K562 (cell line): ENCODE results near the gene CLEC4F. TPM values are rescaled to one million over a fixed set of nuclear protein-coding genes. Genes with fewer than 3 reads are reported as not detected.

ENCODE experiments used
- ATAC-seq: fragments of 200-7000 bp; cut with Tn5 transposase; 3 replicates; pipeline ENCODE4 v1.9.1; 2020; ENCODE audit warnings: moderate library complexity
- BruUV-seq: library from RNA; stranded (reverse); fragments of 400-500 nt; replicated peaks from 2 replicates; lab custom pipeline; 2021; lab: Mats Ljungman, UMichigan
- CTCF ChIA-PET: fragments of 300-600 bp; formaldehyde crosslinking; extraction: SDS; loops from one replicate; lab custom pipeline; 2021; ENCODE audit warnings: low intra/inter-chr PET ratio; lab: Yijun Ruan, JAX
- POLR2A ChIA-PET: fragments of 300-600, 350-650 bp; sonication (Branson Sonifier 250); formaldehyde crosslinking; extraction: SDS; loops from one replicate; lab custom pipeline; 2021; ENCODE audit warnings: antibody characterized with exemption, inconsistent platforms; lab: Yijun Ruan, JAX
- DNase-seq, 4 experiments: peaks; one replicate each; pipeline versions ENCODE4 v3.0.0 to v3.0.0-alpha.2; 2011 to 2018; ENCODE audit warnings: low spot score in 3 of 4, mixed read lengths in 3 of 4; ENCODE audit errors: extremely low read depth in 1 of 4
- FAIRE-seq: peaks from 2 replicates; lab custom pipeline; 2011; peaks lifted over from hg19 to GRCh38; lab: Jason Lieb, UNC
- H2AFZ ChIP-seq: 2 replicates; pipeline ENCODE4 v1.6.0; 2011; ENCODE audit warnings: low read depth, low read length, control low read depth, inconsistent platforms
- H3K27ac ChIP-seq: fragments of 200-600 bp; 3 replicates; pipeline ENCODE4 v1.8.0; 2011; ENCODE audit warnings: low read depth, mild to moderate bottlenecking, control low read depth, inconsistent platforms, low read length, moderate library complexity, mixed read lengths; ENCODE audit errors: extremely low read depth
- H3K27me3 ChIP-seq, 2 experiments: fragments of 300-600 bp in 1 of 2; 2 replicates in 1 of 2; 3 replicates in 1 of 2; pipeline versions ENCODE4 v1.6.0 to v1.8.0; 2011; ENCODE audit warnings: inconsistent platforms in 2 of 2, low read length in 2 of 2, mild to moderate bottlenecking in 1 of 2, mixed read lengths in 1 of 2, moderate library complexity in 1 of 2; ENCODE audit not compliant: control insufficient read depth in 2 of 2, insufficient read depth in 2 of 2
- H3K36me3 ChIP-seq: fragments of 300-600 bp; 3 replicates; pipeline ENCODE4 v1.8.0; 2011; ENCODE audit warnings: mild to moderate bottlenecking, low read length, inconsistent platforms; ENCODE audit not compliant: control insufficient read depth, insufficient read depth
- H3K4me1 ChIP-seq, 2 experiments: fragments of 200-600 bp in 1 of 2; replicated peaks in 1 of 2; 2 replicates in 1 of 2; 3 replicates in 1 of 2; pipeline versions ENCODE4 v1.5.1 to v1.8.0; 2011; ENCODE audit warnings: inconsistent platforms in 2 of 2, low read length in 2 of 2, mild to moderate bottlenecking in 1 of 2, mixed read lengths in 1 of 2, moderate library complexity in 1 of 2; ENCODE audit not compliant: control insufficient read depth in 2 of 2, insufficient read depth in 2 of 2
- H3K4me2 ChIP-seq: 2 replicates; pipeline ENCODE4 v1.6.1; 2011; ENCODE audit warnings: low read length, control low read depth, inconsistent platforms, mixed read lengths; ENCODE audit not compliant: insufficient read depth
- H3K4me3 ChIP-seq: fragments of 200-600 bp; sonication (generic), shearing (Covaris generic); 2 replicates; pipeline ENCODE4 v1.5.1; 2016; ENCODE audit warnings: control low read depth, inconsistent platforms
- H3K79me2 ChIP-seq: fragments of 200-600 bp; 3 replicates; pipeline ENCODE4 v1.8.0; 2011; ENCODE audit warnings: low read length, inconsistent platforms; ENCODE audit not compliant: control insufficient read depth, insufficient read depth
- H3K9ac ChIP-seq, 2 experiments: 2 replicates each; pipeline versions ENCODE4 v1.6.0 to v1.6.1; 2011; ENCODE audit warnings: low read depth in 2 of 2, low read length in 2 of 2, control low read depth in 1 of 2, inconsistent platforms in 1 of 2, mild to moderate bottlenecking in 1 of 2, mixed read lengths in 1 of 2; ENCODE audit not compliant: insufficient read depth in 1 of 2
- H3K9me1 ChIP-seq: one replicate; pipeline ENCODE4 v1.6.0; 2011; ENCODE audit warnings: inconsistent platforms, mild to moderate bottlenecking, low read length, moderate library complexity; ENCODE audit not compliant: control insufficient read depth, insufficient read depth
- H3K9me3 ChIP-seq: replicated peaks from 2 replicates; pipeline ENCODE4 v1.5.1; 2011; ENCODE audit warnings: low read depth, low read length, inconsistent platforms; ENCODE audit not compliant: control insufficient read depth, insufficient read depth
- H4K20me1 ChIP-seq: replicated peaks from 2 replicates; pipeline ENCODE4 v1.6.1; 2011; ENCODE audit warnings: low read length, inconsistent platforms, mixed read lengths; ENCODE audit not compliant: control insufficient read depth, insufficient read depth
- ADNP ChIP-seq: fragments of 200-800 bp; sonication (Bioruptor generic); IDR thresholded peaks from 2 replicates; pipeline ENCODE4 v1.6.1; 2016; ENCODE audit warnings: missing genetic modification characterization, missing compliant biosample characterization
- ATF7 ChIP-seq: fragments of 450-650 bp; IDR thresholded peaks from 2 replicates; pipeline ENCODE4 v1.7.1; 2014; ENCODE audit warnings: mild to moderate bottlenecking, moderate library complexity
- BCOR ChIP-seq: fragments of 450-650 bp; IDR thresholded peaks from 2 replicates; pipeline ENCODE4 v1.6.1; 2016
- BRF2 ChIP-seq: IDR thresholded peaks from 3 replicates; pipeline ENCODE4 v1.6.1; 2011; ENCODE audit warnings: borderline replicate concordance, mild to moderate bottlenecking; ENCODE audit not compliant: insufficient read length, insufficient read depth
- CBX3 ChIP-seq, 2 experiments: IDR thresholded peaks; 1 replicate in 1 of 2; 2 replicates in 1 of 2; pipeline ENCODE4 v1.6.1; 2012; ENCODE audit warnings: inconsistent platforms in 2 of 2, low read length in 2 of 2, borderline replicate concordance in 1 of 2, control low read depth in 1 of 2
- CHD4 ChIP-seq: fragments of 200-600 bp; sonication (generic); IDR thresholded peaks from 3 replicates; pipeline ENCODE4 v1.6.1; 2012; ENCODE audit warnings: low read depth, mild to moderate bottlenecking, mixed read lengths, low read length, inconsistent platforms; ENCODE audit not compliant: insufficient read depth, insufficient replicate concordance, poor library complexity, severe bottlenecking
- HDAC2 ChIP-seq: fragments of 450-650 bp; IDR thresholded peaks from 2 replicates; pipeline ENCODE4 v1.6.1; 2016; ENCODE audit warnings: mild to moderate bottlenecking
- KDM1A ChIP-seq, 2 experiments: fragments of 450-650 bp; IDR thresholded peaks; 2 replicates each; pipeline ENCODE4 v1.6.1; 2016; ENCODE audit warnings: mild to moderate bottlenecking in 2 of 2
- NBN ChIP-seq: fragments of 450-650 bp; IDR thresholded peaks from 2 replicates; pipeline ENCODE4 v1.6.1; 2016; ENCODE audit warnings: low read depth, mild to moderate bottlenecking
- PHF20 ChIP-seq: fragments of 450-650 bp; IDR thresholded peaks from 2 replicates; pipeline ENCODE4 v1.6.1; 2018; ENCODE audit not compliant: partially characterized antibody
- RAD21 ChIP-seq, 2 experiments: fragments of 250-450 bp in 1 of 2; fragments of 450-650 bp in 1 of 2; sonication (Bioruptor Pico) in 1 of 2; formaldehyde crosslinking in 1 of 2; IDR thresholded peaks in 1 of 2; conservative IDR thresholded peaks in 1 of 2; 2 replicates each; pipeline versions ENCODE4 v1.4.0 to v1.8.0; 2020 to 2022; ENCODE audit warnings: mild to moderate bottlenecking in 2 of 2, moderate library complexity in 1 of 2
- RBM25 ChIP-seq: fragments of 200-400 bp; formaldehyde crosslinking; IDR thresholded peaks from 2 replicates; pipeline ENCODE4 v1.6.1; 2018; ENCODE audit warnings: low read length, low read depth, moderate library complexity; ENCODE audit not compliant: severe bottlenecking
- RCOR1 ChIP-seq, 2 experiments: IDR thresholded peaks; 2 replicates each; pipeline ENCODE4 v1.6.1; 2012; ENCODE audit warnings: low read depth in 2 of 2, low read length in 2 of 2, borderline replicate concordance in 1 of 2, improper control_type of control experiment in 1 of 2
- SMARCA5 ChIP-seq: fragments of 450-650 bp; IDR thresholded peaks from 2 replicates; pipeline ENCODE4 v1.6.1; 2016
- THRAP3 ChIP-seq: fragments of 450-650 bp; IDR thresholded peaks from 2 replicates; pipeline ENCODE4 v1.6.1; 2016; ENCODE audit warnings: mild to moderate bottlenecking, inconsistent platforms, borderline replicate concordance
- THRB ChIP-seq: fragments of 450-650 bp; formaldehyde crosslinking; conservative IDR thresholded peaks from 2 replicates; pipeline ENCODE4 v1.4.0; 2022; ENCODE audit warnings: mild to moderate bottlenecking, missing genetic modification characterization
- ZBTB8A ChIP-seq: fragments of 450-650 bp; IDR thresholded peaks from 2 replicates; pipeline ENCODE4 v1.6.1; 2018; ENCODE audit warnings: mild to moderate bottlenecking, moderate library complexity; ENCODE audit not compliant: partially characterized antibody
- ZNF165 ChIP-seq: fragments of 250-450 bp; sonication (Bioruptor Pico); IDR thresholded peaks from 2 replicates; pipeline ENCODE4 v1.4.0; 2020; ENCODE audit warnings: borderline replicate concordance
- ZNF785 ChIP-seq: fragments of 250-450 bp; sonication (Bioruptor Pico); IDR thresholded peaks from 2 replicates; pipeline ENCODE4 v1.4.0; 2020; ENCODE audit warnings: mild to moderate bottlenecking
- WGBS: fragments of 100-300 bp; shearing (Covaris generic); methylation state at CpG from one replicate; pipeline ENCODE4 v1.1.6; 2016; ENCODE audit warnings: low coverage, mixed read lengths; ENCODE audit not compliant: insufficient coverage; ENCODE audit errors: missing lambda C conversion rate; 5-methylcytosine and 5-hydroxymethylcytosine counted together
- in situ Hi-C: fragments of 300-500 bp; cut with MboI; formaldehyde crosslinking; loops from 4 replicates; pipeline ENCODE4 v1.15.0; 2018; ENCODE audit warnings: inconsistent platforms, mixed read lengths
- intact Hi-C: fragments of 100-400 bp; cut with micrococcal nuclease; formaldehyde crosslinking; loops from 2 replicates; pipeline ENCODE4 v1.14.2; 2022
- polyA plus RNA-seq, 8 experiments: library from polyadenylated mRNA; depleted of rRNA in 4 of 8; stranded (reverse) in 5 of 8; unstranded in 3 of 8; fragments of >200 nt; fragmentation: Nextera tagmentation in 2 of 8; fragmentation: Illumina TruSeq in 1 of 8; extraction: Ambion mirVana in 2 of 8; extraction: Trizol in 1 of 8; gene quantifications; 2 replicates each; pipeline versions ENCODE4 v1.2.1 to v1.2.3, GENCODE V29; 2011 to 2014; ENCODE audit warnings: inconsistent platforms in 1 of 8, missing spikeins in 1 of 8
- total RNA-seq, 7 experiments: library from RNA; depleted of rRNA in 6 of 7; stranded (reverse); fragments of >200 nt in 6 of 7; fragmentation: Illumina TruSeq in 2 of 7; extraction: Trizol in 2 of 7; gene quantifications; 2 replicates each; pipeline versions ENCODE4 v1.2.1 to v1.2.3, GENCODE V29; 2011 to 2021; ENCODE audit warnings: low replicate concordance in 1 of 7

The CLEC4F gene
- total and polyA plus RNA-seq, 9 of the 15 experiments (the other 6 are each of a cell fraction or from before 2014, with no cell fraction given) = not detected

- ATAC-seq (no peak), FAIRE-seq (no peak), DNase-seq (no peak)
- no peak overlapping the region for H3K4me3 ChIP-seq
- no peaks in the 10 kb centered on the region for H3K9me3 ChIP-seq
- in situ Hi-C loops = loop anchor here (5.0 to 25.0 kb wide), 3 partner anchors 97 to 472 kb away; partner anchors contain the start of gene FAM136A
- peaks cover 3 to 10% of the 10 kb centered on the region in 2 experiments; a peak in 4 of 5 replicates for H3K27me3 ChIP-seq
- H3K9ac ChIP-seq = no peak overlapping the region
- H4K20me1 ChIP-seq = no peaks in the 10 kb centered on the region
- 50% methylated on average over 2 of the region's 2 CpGs for WGBS
- BruUV-seq = no TSS peak
- intact Hi-C loops = loop anchor here (10.0 kb wide), 1 partner anchor 440 kb away; no protein-coding TSS in a partner anchor
- H3K79me2 ChIP-seq = no peaks in the 10 kb centered on the region
- no peaks in the 10 kb centered on the region; a peak in 2 of 5 replicates for H3K4me1 ChIP-seq
- H3K36me3 ChIP-seq = no peaks in the 10 kb centered on the region
- H2AFZ ChIP-seq = no peak overlapping the region
- H3K27ac ChIP-seq = no peak overlapping the region
- ChIA-PET CTCF (interaction anchor here (0.7 to 2.0 kb wide), 2 partner anchors 97 to 129 kb away, joined by 3 to 20 read pairs; no protein-coding TSS in a partner anchor), POLR2A (interaction anchor here (0.9 to 1.4 kb wide), 3 partner anchors 16 to 124 kb away, joined by 3 to 5 read pairs (median 5); partner anchors contain the start of gene ADD2)
- H3K4me2 ChIP-seq = no peak overlapping the region
- no peaks in the 10 kb centered on the region for H3K9me1 ChIP-seq
- peak; percentile 32 for TF ChIP-seq PHF20
- TF ChIP-seq ZBTB8A = no peak
- no peak for TF ChIP-seq ZNF165 (CRISPR knock-in tag)
- no peak for TF ChIP-seq THRB
- no peak for TF ChIP-seq RAD21 (CRISPR knock-in tag; conservative IDR thresholded peaks at IDR 0.05 in 1 of 2, IDR thresholded peaks at IDR 0.05 in 1 of 2)
- TF ChIP-seq CHD4 = peak; percentile 61
- peak; percentile 97 for TF ChIP-seq RBM25
- TF ChIP-seq CBX3 (IDR thresholded peaks at IDR 0.05; ENCODE audit: borderline replicate concordance in 1 of 2, low read length in 2 of 2) = peak in 1 of 2 experiments; percentile 79; a peak in 1 of 3 replicates
- TF ChIP-seq HDAC2 = peak; percentile 81; the same call in 1 of the 2 replicates
- peak; percentile 78 to 90 for TF ChIP-seq KDM1A (IDR thresholded peaks at IDR 0.05)
- peak; percentile 83 for TF ChIP-seq ADNP (tag)
- TF ChIP-seq ZNF785 (CRISPR knock-in tag) = no peak
- TF ChIP-seq SMARCA5 = peak; percentile 92
- peak in 1 of 2 experiments; percentile 11; a peak in 1 of 4 replicates for TF ChIP-seq RCOR1 (IDR thresholded peaks at IDR 0.05; ENCODE audit: borderline replicate concordance in 1 of 2, low read depth in 2 of 2, low read length in 2 of 2)
- TF ChIP-seq BCOR = peak; percentile 97
- no peak for TF ChIP-seq ATF7
- no peak for TF ChIP-seq NBN
- TF ChIP-seq THRAP3 = no peak
- TF ChIP-seq BRF2 = no peak
Observed at GRCh38 chr2:70784320-70784719, 36.1 kb downstream of the CLEC4F start.
